ENCODE data around the gene ASB18. TPM values are rescaled to one million over a fixed set of nuclear protein-coding genes. Genes with fewer than 3 reads are reported as not detected.
"Not testable (repeated sequence)": the region's sequence is repeated elsewhere in the genome, so short reads cannot be mapped to it uniquely, and the experiment has no call there.

Gene ASB18
- total and polyA plus RNA-seq, 8 donors = not detected

DNA sequence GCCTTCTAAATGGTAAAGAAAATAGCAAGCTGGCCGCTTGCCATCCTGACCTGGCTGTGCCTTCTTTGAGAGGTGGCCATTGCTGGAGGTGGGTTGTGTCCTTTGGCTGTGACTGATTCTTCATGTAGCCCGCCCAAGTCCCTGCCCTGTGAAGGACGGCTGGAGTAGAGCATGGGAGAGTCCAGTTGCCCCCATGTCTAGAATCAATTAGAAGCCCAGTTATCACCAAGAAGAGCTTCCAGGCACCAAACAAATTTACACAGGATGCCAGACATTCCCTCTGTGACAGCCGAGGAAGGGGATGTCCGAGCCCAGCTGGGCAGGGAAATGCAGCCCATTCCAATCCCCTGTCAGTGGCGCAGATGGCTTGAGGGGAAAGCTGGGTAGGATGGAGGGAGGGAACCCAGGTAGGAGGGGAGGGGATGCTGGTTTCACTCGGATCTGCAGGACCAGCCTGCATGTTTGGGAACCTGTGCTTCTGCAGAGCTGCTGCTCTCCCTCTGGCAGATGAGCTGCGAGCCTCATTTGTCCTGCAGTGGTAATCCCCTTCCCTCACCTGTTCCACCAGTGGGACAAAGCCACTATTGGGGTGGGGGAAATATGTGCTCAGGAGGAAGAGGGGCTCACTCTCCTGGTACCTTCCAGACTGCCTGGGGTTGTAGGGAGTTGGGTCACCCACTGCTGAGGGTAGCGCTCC, 25.7 kb upstream of the ASB18 start:
- no peak for DNase-seq

DNA sequence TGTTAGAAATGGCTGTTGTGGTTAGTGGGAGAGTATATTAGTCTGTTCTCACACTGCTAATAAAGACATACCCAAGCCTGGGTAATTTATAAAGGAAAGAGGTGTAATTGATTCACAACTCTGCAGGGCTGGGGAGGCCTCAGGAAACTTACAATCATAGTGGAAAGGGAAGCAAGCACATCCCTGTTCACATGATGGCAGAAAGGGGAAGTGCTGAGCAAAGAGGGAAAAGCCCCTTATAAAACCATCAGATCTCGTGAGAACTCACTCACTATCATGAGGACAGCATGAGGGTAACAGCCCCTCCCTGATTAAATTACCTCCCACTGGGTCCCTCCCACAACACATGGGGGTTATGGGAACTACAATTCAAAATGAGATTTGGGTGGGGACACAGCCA, 24.2 kb upstream of the ASB18 start:
- H3K4me1 ChIP-seq; H3K4me3 ChIP-seq; DNase-seq; intact Hi-C loops (cut with DNase I; ENCODE audit: low total_unique reads); H3K36me3 ChIP-seq; H3K27ac ChIP-seq: not testable (repeated sequence)
- H3K27me3 ChIP-seq = peaks cover 0 to 19% (median 0%) of the 10 kb centered on the region in 3 donors
- 27 to 50% (median 38%) methylated on average over 1 of the region's 1 CpG for WGBS, 5 donors
- peaks cover 0 to 10% (median 0%) of the 10 kb centered on the region in 4 donors for H3K9me3 ChIP-seq

More for the DNA sequence above, 25.7 kb upstream of the ASB18 start:
- TF ChIP-seq, protein P1, sequence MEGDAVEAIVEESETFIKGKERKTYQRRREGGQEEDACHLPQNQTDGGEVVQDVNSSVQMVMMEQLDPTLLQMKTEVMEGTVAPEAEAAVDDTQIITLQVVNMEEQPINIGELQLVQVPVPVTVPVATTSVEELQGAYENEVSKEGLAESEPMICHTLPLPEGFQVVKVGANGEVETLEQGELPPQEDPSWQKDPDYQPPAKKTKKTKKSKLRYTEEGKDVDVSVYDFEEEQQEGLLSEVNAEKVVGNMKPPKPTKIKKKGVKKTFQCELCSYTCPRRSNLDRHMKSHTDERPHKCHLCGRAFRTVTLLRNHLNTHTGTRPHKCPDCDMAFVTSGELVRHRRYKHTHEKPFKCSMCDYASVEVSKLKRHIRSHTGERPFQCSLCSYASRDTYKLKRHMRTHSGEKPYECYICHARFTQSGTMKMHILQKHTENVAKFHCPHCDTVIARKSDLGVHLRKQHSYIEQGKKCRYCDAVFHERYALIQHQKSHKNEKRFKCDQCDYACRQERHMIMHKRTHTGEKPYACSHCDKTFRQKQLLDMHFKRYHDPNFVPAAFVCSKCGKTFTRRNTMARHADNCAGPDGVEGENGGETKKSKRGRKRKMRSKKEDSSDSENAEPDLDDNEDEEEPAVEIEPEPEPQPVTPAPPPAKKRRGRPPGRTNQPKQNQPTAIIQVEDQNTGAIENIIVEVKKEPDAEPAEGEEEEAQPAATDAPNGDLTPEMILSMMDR (IDR thresholded peaks at IDR 0.05) = no peak
- TF ChIP-seq EP300 (IDR thresholded peaks at IDR 0.05) (no peak), POLR2A (IDR thresholded peaks at IDR 0.05) (no peak), POLR2AphosphoS5 (IDR thresholded peaks at IDR 0.05) (no peak)
- Histone ChIP-seq H3K27ac (no peak overlapping the region), H3K9me3 (peaks cover 0 to 3% (median 0%) of the 10 kb centered on the region in 4 donors), H3K27me3 (peaks cover 0 to 23% (median 0%) of the 10 kb centered on the region in 3 donors), H3K36me3 (no peaks in the 10 kb centered on the region), H3K4me3 (no peak overlapping the region), H3K4me1 (no peaks in the 10 kb centered on the region)
- WGBS, 5 donors = 54 to 64% (median 60%) methylated on average over 9 of the region's 9 CpGs
- intact Hi-C loops (cut with DNase I; ENCODE audit: low total_unique reads) = no loop called here

DNA sequence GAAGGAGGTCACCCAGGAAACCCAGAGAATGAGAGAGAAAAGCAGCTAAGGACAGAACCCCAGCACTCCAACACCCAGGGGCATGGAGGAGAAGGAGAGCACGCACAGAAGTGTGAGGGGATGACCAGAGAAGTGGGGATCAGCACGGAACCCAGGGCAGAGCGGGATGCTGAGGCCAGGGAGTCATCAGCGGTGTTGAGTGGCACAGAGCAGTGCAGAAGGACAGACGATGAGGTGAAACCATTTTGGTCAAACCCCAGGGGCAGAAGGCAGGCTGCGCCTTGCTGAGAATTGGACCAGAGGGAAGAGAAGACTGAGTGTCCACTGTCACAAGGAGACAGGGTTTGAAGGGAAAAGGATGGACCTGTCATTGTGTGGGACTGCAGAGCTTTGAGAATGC, 23.4 kb upstream of the ASB18 start:
- no peak for DNase-seq
- TF ChIP-seq EP300 (IDR thresholded peaks at IDR 0.05) (no peak), POLR2A (IDR thresholded peaks at IDR 0.05) (no peak), POLR2AphosphoS5 (IDR thresholded peaks at IDR 0.05) (no peak)
- TF ChIP-seq, protein P1 (IDR thresholded peaks at IDR 0.05) = no peak
- WGBS, 5 donors = 81 to 89% (median 85%) methylated on average over 6 of the region's 6 CpGs
- Histone ChIP-seq H3K4me1 (no peaks in the 10 kb centered on the region), H3K27ac (no peak overlapping the region), H3K4me3 (no peak overlapping the region), H3K27me3 (peaks cover 0 to 19% (median 0%) of the 10 kb centered on the region in 3 donors), H3K36me3 (no peaks in the 10 kb centered on the region), H3K9me3 (peaks cover 0 to 10% (median 0%) of the 10 kb centered on the region in 4 donors)
- intact Hi-C loops (cut with DNase I; ENCODE audit: low total_unique reads) = no loop called here

DNA sequence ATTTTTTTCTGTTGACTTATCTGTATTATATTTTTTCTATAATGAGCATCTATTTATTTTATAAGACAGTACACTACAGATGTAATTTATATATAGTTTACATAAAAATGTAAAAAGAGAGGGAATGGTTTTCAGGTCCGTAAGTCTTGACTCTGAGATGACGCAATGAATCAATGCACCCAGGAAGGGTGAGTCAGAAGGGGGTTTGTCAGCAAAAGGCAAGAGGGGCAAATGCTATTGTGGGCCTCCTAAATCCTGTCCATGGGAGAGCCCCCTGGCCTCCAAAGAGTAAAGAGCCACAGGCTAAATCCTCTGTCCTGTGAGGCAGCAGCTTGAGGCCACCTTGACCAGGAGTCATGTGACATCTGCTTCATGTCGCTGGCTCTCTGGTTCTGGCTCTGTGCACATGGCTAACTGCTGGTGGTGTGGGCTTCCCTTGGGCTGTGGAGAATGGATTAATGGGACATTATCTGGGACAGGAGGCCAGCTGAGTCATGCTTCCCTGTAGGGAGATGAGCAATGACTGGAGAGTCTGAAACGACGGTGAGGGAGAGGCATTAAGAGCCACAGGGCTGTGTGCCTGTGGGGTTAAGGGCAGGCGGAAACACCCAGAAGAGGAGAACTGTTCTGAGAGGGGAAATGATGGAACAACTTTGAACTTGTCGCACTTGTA, 22.8 kb upstream of the ASB18 start:
- TF ChIP-seq, protein P1 (IDR thresholded peaks at IDR 0.05) = no peak
- no peak for TF ChIP-seq EP300 (IDR thresholded peaks at IDR 0.05)
- Histone ChIP-seq H3K27ac (no peak overlapping the region), H3K4me3 (no peak overlapping the region), H3K27me3 (peaks cover 0 to 19% (median 0%) of the 10 kb centered on the region in 3 donors), H3K9me3 (peaks cover 0 to 13% (median 0%) of the 10 kb centered on the region in 4 donors), H3K4me1 (no peaks in the 10 kb centered on the region), H3K36me3 (no peaks in the 10 kb centered on the region)
- 75 to 88% (median 83%) methylated on average over 7 of the region's 7 CpGs for WGBS, 5 donors
- intact Hi-C loops (cut with DNase I; ENCODE audit: low total_unique reads) = no loop called here
- no peak for DNase-seq

DNA sequence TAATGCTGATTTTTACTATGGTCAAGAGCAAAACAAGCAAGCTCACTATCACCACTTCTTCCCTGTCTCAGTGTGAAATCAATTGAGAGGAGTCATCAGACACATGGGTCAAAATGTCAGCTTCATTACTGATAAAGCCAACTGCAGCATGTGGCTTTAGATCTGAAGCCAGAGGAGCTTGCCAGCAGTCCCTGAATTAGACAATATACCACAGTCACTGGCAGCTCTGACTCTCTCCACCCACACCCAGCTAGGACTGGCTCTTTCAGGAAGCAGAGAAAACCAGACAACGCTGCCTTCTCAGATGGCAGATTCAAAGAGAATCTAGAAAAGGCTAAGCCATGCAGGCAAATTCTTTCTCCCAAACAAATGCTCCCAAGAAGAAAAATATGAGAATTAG, 20.0 kb upstream of the ASB18 start:
- TF ChIP-seq POLR2AphosphoS5 (IDR thresholded peaks at IDR 0.05) = no peak
- TF ChIP-seq POLR2A (IDR thresholded peaks at IDR 0.05) = no peak
- TF ChIP-seq, protein P1 (IDR thresholded peaks at IDR 0.05) = no peak
- TF ChIP-seq EP300 (IDR thresholded peaks at IDR 0.05) = no peak
- intact Hi-C loops (cut with DNase I; ENCODE audit: low total_unique reads) = no loop called here
- WGBS, 5 donors = 69 to 84% (median 77%) methylated on average over 1 of the region's 1 CpG

More for the DNA sequence above, 20.0 kb upstream of the ASB18 start:
- Histone ChIP-seq H3K36me3 (no peaks in the 10 kb centered on the region), H3K9me3 (peaks cover 0 to 20% (median 0%) of the 10 kb centered on the region in 4 donors), H3K4me3 (no peak overlapping the region), H3K27ac (no peak overlapping the region), H3K27me3 (peaks cover 0 to 7% (median 0%) of the 10 kb centered on the region in 3 donors), H3K4me1 (no peaks in the 10 kb centered on the region)
- DNase-seq = no peak

Measured in stomach (tissue), 9 donors.